SK-N-SH treated with all-trans-retinoic acid at 6 μM for 48 hours (cell line): Measurements from ENCODE around the gene FRMD4A.

ENCODE experiments used
- ARNTL ChIP-seq: fragments of 450-650 bp; formaldehyde crosslinking; IDR thresholded peaks from 2 replicates; pipeline ENCODE4 v1.5.0; 2020; ENCODE audit warnings: low read depth, mild to moderate bottlenecking, moderate library complexity, borderline replicate concordance
- CREB5 ChIP-seq: fragments of 250-450 bp; sonication (Bioruptor Pico); IDR thresholded peaks from 2 replicates; pipeline ENCODE4 v1.5.1; 2020; ENCODE audit warnings: low read depth, mild to moderate bottlenecking, moderate library complexity
- CSDC2 ChIP-seq: fragments of 250-450 bp; sonication (Bioruptor Pico); IDR thresholded peaks from 2 replicates; pipeline ENCODE4 v1.5.0; 2020; ENCODE audit warnings: mild to moderate bottlenecking, moderate library complexity
- GLIS3 ChIP-seq: fragments of 250-450 bp; sonication (Bioruptor Pico); IDR thresholded peaks from 2 replicates; pipeline ENCODE4 v1.5.0; 2020; ENCODE audit warnings: mild to moderate bottlenecking, moderate library complexity
- ISL1 ChIP-seq: fragments of 250-450 bp; sonication (Bioruptor Pico); IDR thresholded peaks from 2 replicates; pipeline ENCODE4 v2.1.2; 2022; ENCODE audit warnings: mild to moderate bottlenecking, moderate library complexity
- PATZ1 ChIP-seq: fragments of 250-450 bp; sonication (Bioruptor Pico); IDR thresholded peaks from 2 replicates; pipeline ENCODE4 v1.8.0; 2020; ENCODE audit warnings: mild to moderate bottlenecking, moderate library complexity, borderline replicate concordance
- PPARA ChIP-seq: fragments of 250-450 bp; sonication (Bioruptor Pico); IDR thresholded peaks from 2 replicates; pipeline ENCODE4 v1.5.0; 2020; ENCODE audit warnings: mild to moderate bottlenecking, borderline replicate concordance
- SNAI2 ChIP-seq: fragments of 250-450 bp; sonication (Bioruptor Pico); IDR thresholded peaks from 2 replicates; pipeline ENCODE4 v1.5.0; 2020; ENCODE audit warnings: mild to moderate bottlenecking, moderate library complexity
- TCF4 ChIP-seq: fragments of 250-450 bp; sonication (Bioruptor Pico); IDR thresholded peaks from 2 replicates; pipeline ENCODE4 v1.8.0; 2021; ENCODE audit warnings: mild to moderate bottlenecking, moderate library complexity, borderline replicate concordance
- TSHZ2 ChIP-seq: fragments of 250-450 bp; sonication (Bioruptor Pico); IDR thresholded peaks from 2 replicates; pipeline ENCODE4 v1.5.0; 2020; ENCODE audit warnings: mild to moderate bottlenecking, moderate library complexity
- ZNF70 ChIP-seq: fragments of 450-650 bp; formaldehyde crosslinking; IDR thresholded peaks from 2 replicates; pipeline ENCODE4 v1.5.0; 2020; ENCODE audit warnings: mild to moderate bottlenecking, moderate library complexity
- TF ChIP-seq, protein P1 (sequence below): fragments of 250-450 bp; sonication (Bioruptor Pico); IDR thresholded peaks from 2 replicates; pipeline ENCODE4 v1.5.1; 2021; ENCODE audit warnings: mild to moderate bottlenecking, moderate library complexity
- TF ChIP-seq, protein P2 (sequence below): fragments of 250-450 bp; sonication (Bioruptor Pico); IDR thresholded peaks from 2 replicates; pipeline ENCODE4 v1.8.0; 2021; ENCODE audit warnings: low read depth, mild to moderate bottlenecking, moderate library complexity, borderline replicate concordance

DNA sequence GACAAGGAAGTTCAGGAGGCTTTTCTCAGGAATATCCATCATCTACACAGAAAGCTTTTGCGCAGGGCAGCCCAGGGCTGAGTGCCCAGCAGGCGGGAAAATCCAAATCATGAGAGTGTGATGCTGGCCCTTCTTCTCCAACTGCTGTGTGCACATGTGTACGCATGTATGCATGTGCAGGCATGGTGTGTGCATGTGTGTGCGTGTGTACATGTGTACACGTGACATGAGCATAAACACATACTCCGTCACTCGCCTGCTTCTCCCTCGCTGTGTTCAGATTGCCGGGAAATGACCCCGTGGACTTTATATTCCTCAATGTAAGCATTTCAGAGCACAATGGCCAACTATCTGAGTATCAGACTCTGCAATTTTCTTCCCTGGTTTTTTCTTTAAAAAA, 658.8 kb downstream of the FRMD4A start:
- TF ChIP-seq ZNF70 (CRISPR knock-in tag) = no peak
- no peak for TF ChIP-seq ISL1 (CRISPR knock-in tag)
- no peak for TF ChIP-seq PATZ1 (CRISPR knock-in tag)
- no peak for TF ChIP-seq CSDC2 (CRISPR knock-in tag)
- TF ChIP-seq SNAI2 (CRISPR knock-in tag) = no peak
- TF ChIP-seq CREB5 (CRISPR knock-in tag) = no peak
- no peak for TF ChIP-seq PPARA
- TF ChIP-seq, protein P1, sequence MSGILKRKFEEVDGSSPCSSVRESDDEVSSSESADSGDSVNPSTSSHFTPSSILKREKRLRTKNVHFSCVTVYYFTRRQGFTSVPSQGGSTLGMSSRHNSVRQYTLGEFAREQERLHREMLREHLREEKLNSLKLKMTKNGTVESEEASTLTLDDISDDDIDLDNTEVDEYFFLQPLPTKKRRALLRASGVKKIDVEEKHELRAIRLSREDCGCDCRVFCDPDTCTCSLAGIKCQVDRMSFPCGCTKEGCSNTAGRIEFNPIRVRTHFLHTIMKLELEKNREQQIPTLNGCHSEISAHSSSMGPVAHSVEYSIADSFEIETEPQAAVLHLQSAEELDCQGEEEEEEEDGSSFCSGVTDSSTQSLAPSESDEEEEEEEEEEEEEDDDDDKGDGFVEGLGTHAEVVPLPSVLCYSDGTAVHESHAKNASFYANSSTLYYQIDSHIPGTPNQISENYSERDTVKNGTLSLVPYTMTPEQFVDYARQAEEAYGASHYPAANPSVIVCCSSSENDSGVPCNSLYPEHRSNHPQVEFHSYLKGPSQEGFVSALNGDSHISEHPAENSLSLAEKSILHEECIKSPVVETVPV (CRISPR knock-in tag) = no peak
- TF ChIP-seq GLIS3 (CRISPR knock-in tag) = no peak
- no peak for TF ChIP-seq TCF4 (CRISPR knock-in tag)
- TF ChIP-seq, protein P2, sequence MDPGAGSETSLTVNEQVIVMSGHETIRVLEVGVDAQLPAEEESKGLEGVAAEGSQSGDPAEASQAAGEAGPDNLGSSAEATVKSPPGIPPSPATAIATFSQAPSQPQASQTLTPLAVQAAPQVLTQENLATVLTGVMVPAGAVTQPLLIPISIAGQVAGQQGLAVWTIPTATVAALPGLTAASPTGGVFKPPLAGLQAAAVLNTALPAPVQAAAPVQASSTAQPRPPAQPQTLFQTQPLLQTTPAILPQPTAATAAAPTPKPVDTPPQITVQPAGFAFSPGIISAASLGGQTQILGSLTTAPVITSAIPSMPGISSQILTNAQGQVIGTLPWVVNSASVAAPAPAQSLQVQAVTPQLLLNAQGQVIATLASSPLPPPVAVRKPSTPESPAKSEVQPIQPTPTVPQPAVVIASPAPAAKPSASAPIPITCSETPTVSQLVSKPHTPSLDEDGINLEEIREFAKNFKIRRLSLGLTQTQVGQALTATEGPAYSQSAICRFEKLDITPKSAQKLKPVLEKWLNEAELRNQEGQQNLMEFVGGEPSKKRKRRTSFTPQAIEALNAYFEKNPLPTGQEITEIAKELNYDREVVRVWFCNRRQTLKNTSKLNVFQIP (CRISPR knock-in tag) = no peak
- no peak for TF ChIP-seq ARNTL
- no peak for TF ChIP-seq TSHZ2 (CRISPR knock-in tag)
